WTC11 (cell line): ENCODE results near the gene RFC3. TPM values are rescaled to one million over a fixed set of nuclear protein-coding genes. Genes with fewer than 3 reads are reported as not detected.

ENCODE experiments used
- ATAC-seq: fragments of 200-7000 bp; cut with Tn5 transposase; 2 replicates; pipeline ENCODE4 v1.10.0; 2021; ENCODE audit warnings: mild to moderate bottlenecking, moderate library complexity
- CTCF ChIA-PET: fragments of 300-600 bp; sonication (Branson Sonifier 250); formaldehyde crosslinking; loops from one replicate; lab custom pipeline; 2021; ENCODE audit warnings: antibody characterized with exemption; lab: Charles Lee
- POLR2A ChIA-PET: fragments of 350-600 bp; sonication (Branson Sonifier 250); formaldehyde crosslinking; loops from one replicate; lab custom pipeline; 2021; ENCODE audit warnings: antibody characterized with exemption; lab: Charles Lee
- DNase-seq: peaks from one replicate; pipeline ENCODE4 v3.0.0; 2021; ENCODE audit warnings: low spot score
- H3K27ac Mint-ChIP-seq: 2 replicates; pipeline ENCODE4 v1.8.0; 2021; ENCODE audit warnings: mixed read lengths
- H3K27me3 Mint-ChIP-seq: 2 replicates; pipeline ENCODE4 v1.8.0; 2021; ENCODE audit warnings: low read depth, mild to moderate bottlenecking, moderate library complexity, mixed read lengths
- H3K36me3 Mint-ChIP-seq: 2 replicates; pipeline ENCODE4 v1.8.0; 2021; ENCODE audit warnings: mixed read lengths
- H3K4me1 Mint-ChIP-seq: 2 replicates; pipeline ENCODE4 v1.8.0; 2022; ENCODE audit warnings: mixed read lengths
- H3K4me3 Mint-ChIP-seq: 2 replicates; pipeline ENCODE4 v1.8.0; 2021; ENCODE audit warnings: mild to moderate bottlenecking, moderate library complexity, mixed read lengths
- H3K9me3 Mint-ChIP-seq: 2 replicates; pipeline ENCODE4 v1.8.0; 2021; ENCODE audit warnings: mixed read lengths
- ATF1 ChIP-seq: sonication (generic); formaldehyde crosslinking; IDR thresholded peaks from 2 replicates; pipeline ENCODE4 v1.8.1; 2023; ENCODE audit warnings: mild to moderate bottlenecking, moderate library complexity, missing genetic modification reagents
- ATF3 ChIP-seq: sonication (generic); formaldehyde crosslinking; conservative IDR thresholded peaks from 2 replicates; pipeline ENCODE4 v1.8.1; 2022; ENCODE audit warnings: mild to moderate bottlenecking, missing genetic modification reagents
- CREB1 ChIP-seq: sonication (generic); formaldehyde crosslinking; IDR thresholded peaks from 2 replicates; pipeline ENCODE4 v1.8.0; 2023; ENCODE audit warnings: mild to moderate bottlenecking, missing genetic modification reagents
- E2F4 ChIP-seq: sonication (generic); formaldehyde crosslinking; IDR thresholded peaks from 2 replicates; pipeline ENCODE4 v1.8.1; 2022; ENCODE audit warnings: low read depth, mild to moderate bottlenecking, moderate library complexity, missing genetic modification reagents, borderline replicate concordance
- ERG ChIP-seq: fragments of 250-450 bp; sonication (Bioruptor Pico); IDR thresholded peaks from 2 replicates; pipeline ENCODE4 v1.8.0; 2021; ENCODE audit warnings: mild to moderate bottlenecking
- FOXJ3 ChIP-seq: sonication (generic); formaldehyde crosslinking; IDR thresholded peaks from 2 replicates; pipeline ENCODE4 v1.9.0; 2021; ENCODE audit warnings: missing genetic modification reagents, mild to moderate bottlenecking, borderline replicate concordance
- GABPB1 ChIP-seq: sonication (generic); formaldehyde crosslinking; IDR thresholded peaks from 2 replicates; pipeline ENCODE4 v1.8.1; 2023; ENCODE audit warnings: mild to moderate bottlenecking, missing genetic modification reagents
- GRHL2 ChIP-seq: fragments of 250-450 bp; sonication (Bioruptor Pico); IDR thresholded peaks from 2 replicates; pipeline ENCODE4 v1.8.0; 2022; ENCODE audit warnings: mild to moderate bottlenecking, moderate library complexity; ENCODE audit not compliant: insufficient replicate concordance, severe bottlenecking
- GTF2I ChIP-seq: fragments of 250-450 bp; sonication (Bioruptor Pico); conservative IDR thresholded peaks from 2 replicates; pipeline ENCODE4 v1.4.0; 2021; ENCODE audit warnings: mild to moderate bottlenecking
- HMGA2 ChIP-seq: fragments of 250-450 bp; sonication (Bioruptor Pico); IDR thresholded peaks from 2 replicates; pipeline ENCODE4 v1.4.0; 2021; ENCODE audit warnings: mild to moderate bottlenecking, moderate library complexity
- HMGXB4 ChIP-seq: sonication (generic); formaldehyde crosslinking; IDR thresholded peaks from 2 replicates; pipeline ENCODE4 v1.8.1; 2023; ENCODE audit warnings: mild to moderate bottlenecking, moderate library complexity, missing genetic modification reagents
- KAT7 ChIP-seq: sonication (generic); formaldehyde crosslinking; IDR thresholded peaks from 2 replicates; pipeline ENCODE4 v1.8.1; 2023; ENCODE audit warnings: missing genetic modification reagents, mild to moderate bottlenecking, borderline replicate concordance
- MAX ChIP-seq: sonication (generic); formaldehyde crosslinking; IDR thresholded peaks from 2 replicates; pipeline ENCODE4 v1.8.0; 2022; ENCODE audit warnings: mild to moderate bottlenecking, missing genetic modification reagents
- MXD4 ChIP-seq: fragments of 250-450 bp; sonication (Bioruptor Pico); IDR thresholded peaks from 2 replicates; pipeline ENCODE4 v1.8.0; 2021; ENCODE audit warnings: mild to moderate bottlenecking, moderate library complexity, borderline replicate concordance
- NFATC4 ChIP-seq: fragments of 250-450 bp; sonication (Bioruptor Pico); IDR thresholded peaks from 2 replicates; pipeline ENCODE4 v1.9.0; 2021; ENCODE audit warnings: mild to moderate bottlenecking
- RORB ChIP-seq: fragments of 250-450 bp; sonication (Bioruptor Pico); IDR thresholded peaks from 2 replicates; pipeline ENCODE4 v1.9.0; 2021; ENCODE audit warnings: mild to moderate bottlenecking
- SMAD4 ChIP-seq: sonication (generic); formaldehyde crosslinking; IDR thresholded peaks from 2 replicates; pipeline ENCODE4 v1.8.0; 2022; ENCODE audit warnings: mild to moderate bottlenecking, missing genetic modification reagents
- SOX15 ChIP-seq: fragments of 250-450 bp; sonication (Bioruptor Pico); IDR thresholded peaks from 2 replicates; pipeline ENCODE4 v1.9.0; 2021; ENCODE audit warnings: mild to moderate bottlenecking
- SP1 ChIP-seq: sonication (generic); formaldehyde crosslinking; conservative IDR thresholded peaks from 2 replicates; pipeline ENCODE4 v1.8.1; 2022; ENCODE audit warnings: missing genetic modification reagents
- TEAD4 ChIP-seq: sonication (generic); formaldehyde crosslinking; IDR thresholded peaks from 2 replicates; pipeline ENCODE4 v1.8.0; 2022; ENCODE audit warnings: mild to moderate bottlenecking, missing genetic modification reagents
- ZBTB43 ChIP-seq: sonication (generic); formaldehyde crosslinking; IDR thresholded peaks from 2 replicates; pipeline ENCODE4 v1.8.1; 2023; ENCODE audit warnings: mild to moderate bottlenecking, missing genetic modification reagents
- ZNF121 ChIP-seq: sonication (generic); formaldehyde crosslinking; IDR thresholded peaks from 2 replicates; pipeline ENCODE4 v1.8.0; 2023; ENCODE audit warnings: missing genetic modification reagents
- ZNF396 ChIP-seq: fragments of 250-450 bp; sonication (Bioruptor Pico); IDR thresholded peaks from 2 replicates; pipeline ENCODE4 v1.8.0; 2021; ENCODE audit warnings: mild to moderate bottlenecking, moderate library complexity, borderline replicate concordance
- ZNF423 ChIP-seq: fragments of 250-450 bp; sonication (Bioruptor Pico); IDR thresholded peaks from 2 replicates; pipeline ENCODE4 v2.1.2; 2022; ENCODE audit warnings: mild to moderate bottlenecking, moderate library complexity
- ZNF425 ChIP-seq: fragments of 250-450 bp; sonication (Bioruptor Pico); conservative IDR thresholded peaks from 2 replicates; pipeline ENCODE4 v1.9.0; 2021; ENCODE audit warnings: mild to moderate bottlenecking
- ZNF532 ChIP-seq: fragments of 250-450 bp; sonication (Bioruptor Pico); IDR thresholded peaks from 2 replicates; pipeline ENCODE4 v1.9.0; 2021; ENCODE audit warnings: mild to moderate bottlenecking, borderline replicate concordance
- total RNA-seq: library from RNA; stranded (reverse); gene quantifications from 3 replicates; pipeline ENCODE4 v1.2.3, GENCODE V29; 2021

The RFC3 gene
- total RNA-seq, 1 experiment from 2014 or later = 37.0 TPM

- TF ChIP-seq ZNF425 (CRISPR knock-in tag) (no peak), ATF3 (CRISPR knock-in tag) (no peak), GRHL2 (no peak), KAT7 (CRISPR knock-in tag) (no peak), MXD4 (no peak), SMAD4 (CRISPR knock-in tag) (no peak), E2F4 (peak; percentile 94), FOXJ3 (CRISPR knock-in tag) (no peak), GTF2I (CRISPR knock-in tag) (no peak), ZNF532 (no peak), ZNF396 (no peak), RORB (CRISPR knock-in tag) (no peak)
These were observed at the start of gene RFC3 (continued) for GRCh38 chr13:33817901-33818706.

GRCh38 chr13:33771296-33771695, 46.7 kb upstream of the RFC3 start:
- TF ChIP-seq HMGA2 (CRISPR knock-in tag) (no peak), MAX (CRISPR knock-in tag) (no peak), ZBTB43 (CRISPR knock-in tag) (no peak), NFATC4 (no peak), TEAD4 (CRISPR knock-in tag) (no peak), ERG (CRISPR knock-in tag) (no peak), CREB1 (no peak), SP1 (CRISPR knock-in tag) (no peak), GABPB1 (no peak), ZNF121 (CRISPR knock-in tag) (no peak), ATF1 (CRISPR knock-in tag) (no peak), HMGXB4 (CRISPR knock-in tag) (no peak), ZNF423 (no peak), SOX15 (CRISPR knock-in tag) (no peak)
- TF ChIP-seq, all 79 proteins: peak for 0
- peaks cover 3% of the 10 kb centered on the region; the same call in 1 of the 2 replicates for H3K36me3 Mint-ChIP-seq
- no peak for ATAC-seq
- DNase-seq = no peak
- H3K4me1 Mint-ChIP-seq = peaks cover 20% of the 10 kb centered on the region
- H3K27ac Mint-ChIP-seq = no peak overlapping the region
- CTCF ChIA-PET = no interaction called here
- peaks cover 8% of the 10 kb centered on the region for H3K9me3 Mint-ChIP-seq
- POLR2A ChIA-PET = no interaction called here
- no peaks in the 10 kb centered on the region for H3K27me3 Mint-ChIP-seq
- no peak overlapping the region for H3K4me3 Mint-ChIP-seq
